Heart right ventricle (tissue), 16 donors: ENCODE results near the gene ATP13A3. TPM values are rescaled to one million over a fixed set of nuclear protein-coding genes. Genes with fewer than 3 reads are reported as not detected.
A peak's percentile ranks its signal among the peaks of the same experiment; 100 is the strongest.

Experiments
- ATAC-seq, 8 donors: fragments of 200-7000 bp; cut with Tn5 transposase; one replicate each; pipeline ENCODE4 v1.9.1; 2020; ENCODE audit warnings: mild to moderate bottlenecking in 8 of 8, moderate library complexity in 8 of 8, moderate number of reproducible peaks in 1 of 8
- DNase-seq, 2 donors: peaks; one replicate each; pipeline ENCODE4 v3.0.0-alpha.2; 2020
- H3K27ac ChIP-seq, 10 donors: fragments of 200-600 bp; sonication (generic) in 2 of 10; one replicate each; pipeline versions ENCODE4 v1.5.0 to v1.8.0; 2020 to 2022; ENCODE audit warnings: mild to moderate bottlenecking in 3 of 10
- H3K27me3 ChIP-seq, 7 donors: fragments of 200-600 bp; one replicate each; pipeline ENCODE4 v1.8.0; 2021 to 2022; ENCODE audit warnings: mild to moderate bottlenecking in 2 of 7
- H3K36me3 ChIP-seq, 9 donors: fragments of 200-600 bp; sonication (generic) in 1 of 9; one replicate each; pipeline versions ENCODE4 v1.5.0 to v1.8.0; 2020 to 2022; ENCODE audit warnings: mild to moderate bottlenecking in 2 of 9
- H3K4me1 ChIP-seq, 9 donors: fragments of 200-600 bp; sonication (generic) in 1 of 9; one replicate each; pipeline versions ENCODE4 v1.5.0 to v1.8.0; 2020 to 2022; ENCODE audit warnings: mild to moderate bottlenecking in 4 of 9
- H3K4me3 ChIP-seq, 10 donors: fragments of 200-600 bp; sonication (generic) in 2 of 10; one replicate each; pipeline versions ENCODE4 v1.5.0 to v1.8.0; 2020 to 2022; ENCODE audit warnings: mild to moderate bottlenecking in 7 of 10, moderate library complexity in 2 of 10
- H3K9me3 ChIP-seq, 11 donors: fragments of 200-600 bp in 10 of 11; sonication (generic) in 2 of 11; one replicate each; pipeline versions ENCODE4 v1.5.0 to v1.8.0; 2013 to 2022; ENCODE audit warnings: mild to moderate bottlenecking in 2 of 11, control low read depth in 1 of 11, moderate library complexity in 1 of 11
- CTCF ChIP-seq, 9 donors: fragments of 200-600 bp; sonication (generic) in 2 of 9; IDR thresholded peaks; one replicate each; pipeline versions ENCODE4 v1.5.0 to v1.8.0; 2021 to 2022; ENCODE audit warnings: antibody characterized with exemption in 9 of 9, mild to moderate bottlenecking in 5 of 9, moderate library complexity in 1 of 9
- WGBS, 2 donors: extraction: QIAGEN DNeasy Blood & Tissue Kit; methylation state at CpG; one replicate each; pipeline ENCODE4 v1.1.7; 2013; ENCODE audit warnings: inconsistent platforms in 1 of 2; 5-methylcytosine and 5-hydroxymethylcytosine counted together
- intact Hi-C, 10 donors: fragments of 100-400 bp; cut with DNase I; formaldehyde crosslinking; loops; one replicate each; pipeline versions ENCODE4 v1.11.1 to v1.14.2; 2022
- polyA plus RNA-seq, 2 donors: library from polyadenylated mRNA; stranded (reverse); fragments of 200-250 nt; gene quantifications; one replicate each; pipeline ENCODE4 v1.2.3, GENCODE V29; 2013
- total RNA-seq, 10 donors: library from RNA; stranded (reverse); fragmentation: NEBNext Ultra II Directional in 3 of 10; extraction: Animal tissue kit (Norgen Biotek cat#: 25700) in 3 of 10; gene quantifications; one replicate each; pipeline versions ENCODE4 v1.2.1 to v1.2.4, GENCODE V29; 2021 to 2023
- donor health status: Arrhythmogenic right ventricular cardiomyopathy.
- donor health status: ischemic (EF 13 %, LVEDD 7.1; RV severe dilation, severe dysfunction).
- donor health status: healthy with polysubstance abuse.
- donor health status: DM: no; HTN: yes; CAD: no.
- donor health status: DM: no; HTN: no; CAD: no.
- donor health status: ischemic (EF 25% LVEDD 6.9; RV normal size, moderate dysfunction).
- donor health status: ischemic (EF 25% LVEDD 5.7; RV mildly dilated, moderate dysfunction).
- donor health status: healthy.
- donor health status: DM: yes; HTN: yes; CAD: no.
- donor health status: Ischemic cardiomyopathy.
- donor health status: ischemic (EF 35%, LVEDD 5.7; RV mildly dilated, moderate dysfunction).
- donor health status: nonischemic (EF 11% LVEDD 7.7; RV severe dilation, severe dysfunction).
- donor health status: DM: yes; HTN: yes; CAD: no.
- donor health status: PGD.
- donor health status: ischemic (EF 29% LVEDD 5.4; RV normal size, mild dysfunction).
- donor health status: nonischemic (EF 23%, LVEDD 6.1; RV moderate dilation, normal function).

ATP13A3 gene
- total and polyA plus RNA-seq, 12 donors = 31.0 to 195 (median 87.8) TPM

DNA sequence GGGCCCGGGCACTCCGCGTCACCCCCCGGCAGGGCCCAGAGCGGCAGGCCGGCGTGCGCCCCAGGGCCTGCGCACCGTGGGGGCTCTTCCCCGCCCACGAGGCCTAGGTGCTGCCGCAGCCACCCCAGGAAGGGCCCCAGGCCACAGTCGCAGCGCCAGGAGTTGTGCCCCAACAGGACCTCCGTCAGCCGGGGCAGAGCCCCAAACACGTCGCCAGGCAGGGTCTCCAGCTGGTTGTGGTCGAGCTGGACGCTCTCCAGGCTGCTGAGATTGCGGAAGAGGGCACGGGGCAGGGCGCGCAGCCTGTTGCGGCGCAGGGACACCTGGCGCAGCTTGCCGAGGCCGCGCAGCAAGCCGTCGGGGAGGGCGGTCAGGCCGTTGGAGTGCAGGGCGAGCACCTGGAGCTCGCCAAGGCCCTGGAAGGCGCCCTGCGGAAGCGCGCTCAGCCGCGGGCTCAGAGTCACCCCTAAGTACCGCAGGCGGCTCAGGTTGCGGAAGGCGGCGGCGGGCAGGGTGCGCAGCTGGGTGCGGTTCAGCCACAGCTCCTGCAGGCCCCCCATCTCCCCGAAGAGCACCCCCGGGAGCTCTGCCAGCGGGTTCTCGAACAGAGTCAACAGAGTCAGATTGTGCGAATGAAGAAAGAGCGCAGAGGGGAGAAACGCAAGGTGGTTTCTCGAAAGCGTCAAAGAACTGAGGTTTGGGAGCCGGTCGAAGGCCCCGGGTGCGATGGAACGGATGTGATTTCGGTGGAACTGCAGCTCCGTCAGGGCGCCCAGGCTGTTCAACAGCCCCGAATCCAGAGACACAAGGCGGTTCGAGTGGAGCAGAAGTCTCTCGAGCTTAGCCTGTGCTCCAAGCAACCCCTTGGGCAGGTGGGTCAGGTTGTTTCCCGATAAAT is 89.7 kb downstream of the ATP13A3 start:
- peaks cover 0 to 21% (median 16%) of the 10 kb centered on the region in 9 donors for H3K4me1 ChIP-seq
- intact Hi-C loops = loop anchor here in 1 of 10 donors (5.0 kb wide), 1 partner anchor 60 kb away; no protein-coding TSS in a partner anchor
- no peak for TF ChIP-seq CTCF (IDR thresholded peaks at IDR 0.05)
- H3K27me3 ChIP-seq = peaks cover 0 to 71% (median 31%) of the 10 kb centered on the region in 7 donors
- ATAC-seq (peak in 3 of 8 donors; percentile 26 to 53 (median 43)), DNase-seq (no peak)
- H3K27ac ChIP-seq = peak overlapping the region in 1 of 10 donors; percentile 21
- WGBS, 2 donors = 34 to 35% methylated on average over 70 to 73 of the region's 73 CpGs
- H3K9me3 ChIP-seq = no peaks in the 10 kb centered on the region
- peak overlapping the region in 9 of 10 donors; percentile 12 to 51 (median 37) for H3K4me3 ChIP-seq
- no peaks in the 10 kb centered on the region for H3K36me3 ChIP-seq

GRCh38 chr3:194396539-194396858 is 90.3 kb downstream of the ATP13A3 start:
- no peak for TF ChIP-seq CTCF (IDR thresholded peaks at IDR 0.05)
- Histone ChIP-seq H3K27me3 (peaks cover 0 to 71% (median 31%) of the 10 kb centered on the region in 7 donors), H3K4me3 (peak overlapping the region in 9 of 10 donors; percentile 12 to 51 (median 30)), H3K9me3 (peaks cover 0 to 4% (median 0%) of the 10 kb centered on the region in 11 donors), H3K4me1 (peaks cover 0 to 21% (median 16%) of the 10 kb centered on the region in 9 donors), H3K36me3 (no peaks in the 10 kb centered on the region), H3K27ac (peak overlapping the region in 1 of 10 donors; percentile 21)
- ATAC-seq (no peak), DNase-seq (no peak)
- intact Hi-C loops = loop anchor here in 1 of 10 donors (5.0 kb wide), 1 partner anchor 59 kb away; no protein-coding TSS in a partner anchor
- WGBS, 2 donors = 53 to 63% methylated on average over 13 of the region's 13 CpGs

GRCh38 chr3:194395778-194396538 is 90.8 kb downstream of the ATP13A3 start:
- DNase-seq (peak in 1 of 2 donors; percentile 51), ATAC-seq (peak in 7 of 8 donors; percentile 55 to 74 (median 65))
- peak overlapping the region in 7 of 10 donors; percentile 12 to 51 (median 37) for H3K4me3 ChIP-seq
- H3K9me3 ChIP-seq = peaks cover 0 to 7% (median 2%) of the 10 kb centered on the region in 11 donors
- H3K36me3 ChIP-seq = no peaks in the 10 kb centered on the region
- H3K4me1 ChIP-seq = peaks cover 0 to 21% (median 16%) of the 10 kb centered on the region in 9 donors
- peak overlapping the region in 1 of 10 donors; percentile 21 for H3K27ac ChIP-seq
- no peak for TF ChIP-seq CTCF (IDR thresholded peaks at IDR 0.05)
- peaks cover 0 to 71% (median 31%) of the 10 kb centered on the region in 7 donors for H3K27me3 ChIP-seq
- intact Hi-C loops = loop anchor here in 1 of 10 donors (5.0 kb wide), 1 partner anchor 59 kb away; no protein-coding TSS in a partner anchor
- WGBS, 2 donors = 59 to 69% methylated on average over 26 of the region's 26 CpGs

GRCh38 chr3:194395212-194395611 is 91.6 kb downstream of the ATP13A3 start:
- H3K27ac ChIP-seq = no peak overlapping the region
- no peak for DNase-seq
- 90 to 94% methylated on average over 5 of the region's 5 CpGs for WGBS, 2 donors
- no peak for ATAC-seq
- peaks cover 0 to 21% (median 16%) of the 10 kb centered on the region in 9 donors for H3K4me1 ChIP-seq
- peaks cover 0 to 14% (median 5%) of the 10 kb centered on the region in 11 donors for H3K9me3 ChIP-seq
- no peak for TF ChIP-seq CTCF (IDR thresholded peaks at IDR 0.05)
- peaks cover 0 to 71% (median 31%) of the 10 kb centered on the region in 7 donors for H3K27me3 ChIP-seq
- intact Hi-C loops = loop anchor here in 1 of 10 donors (5.0 kb wide), 1 partner anchor 58 kb away; no protein-coding TSS in a partner anchor
- H3K36me3 ChIP-seq = no peaks in the 10 kb centered on the region
- H3K4me3 ChIP-seq = no peak overlapping the region
